Left renal pelvis (tissue), 4 donors: ENCODE measurements around the gene TEX29. TPM values are rescaled to one million over a fixed set of nuclear protein-coding genes. Genes with fewer than 3 reads are reported as not detected.

Experiments used
- DNase-seq, 4 donors: peaks; one replicate each; pipeline ENCODE4 v3.0.0-alpha.2; 2013; ENCODE audit warnings: low read depth in 4 of 4, low spot score in 3 of 4
- polyA plus RNA-seq, 4 donors: library from polyadenylated mRNA; unstranded; fragments of 120-200 nt; gene quantifications; one replicate each; pipeline ENCODE4 v1.2.1, GENCODE V29; 2013; ENCODE audit not compliant: insufficient read length in 4 of 4

TEX29 gene
- polyA plus RNA-seq, 4 donors: 0.36 to 0.49 (median 0.48) TPM; not detected in 1

- no peak for DNase-seq
Observed at GRCh38 chr13:111318386-111318785, 2.1 kb upstream of the TEX29 start.

GRCh38 chr13:111319521-111319920 is 921 bp upstream of the TEX29 start:
- no peak for DNase-seq

- no peak for DNase-seq
Observed at GRCh38 chr13:111322001-111322915, 1.8 kb downstream of the TEX29 start.

- no peak for DNase-seq
Observed at GRCh38 chr13:111322916-111323331, 2.5 kb downstream of the TEX29 start.

- no peak for DNase-seq
Observed at GRCh38 chr13:111323549-111323948, 3.1 kb downstream of the TEX29 start.

GRCh38 chr13:111323950-111324651 is 3.7 kb downstream of the TEX29 start:
- no peak for DNase-seq

- no peak for DNase-seq
Observed at GRCh38 chr13:111324736-111325135, 4.3 kb downstream of the TEX29 start.

- DNase-seq: no peak
Observed at GRCh38 chr13:111325146-111325890, 4.9 kb downstream of the TEX29 start.

GRCh38 chr13:111325941-111326620 is 5.6 kb downstream of the TEX29 start:
- no peak for DNase-seq

- DNase-seq: no peak
Observed at GRCh38 chr13:111326621-111326965, 6.2 kb downstream of the TEX29 start.

GRCh38 chr13:111326981-111327642 is 6.7 kb downstream of the TEX29 start:
- DNase-seq: no peak

- no peak for DNase-seq
Observed at GRCh38 chr13:111327730-111328573, 7.5 kb downstream of the TEX29 start.

- no peak for DNase-seq
Observed at GRCh38 chr13:111328574-111329410, 8.3 kb downstream of the TEX29 start.

GRCh38 chr13:111329641-111330040 is 9.2 kb downstream of the TEX29 start:
- no peak for DNase-seq

- no peak for DNase-seq
Observed at GRCh38 chr13:111330066-111330610, 9.7 kb downstream of the TEX29 start.

- no peak for DNase-seq
Observed at GRCh38 chr13:111335298-111335697, 14.9 kb downstream of the TEX29 start.

GRCh38 chr13:111336666-111337065 is 16.2 kb downstream of the TEX29 start:
- DNase-seq: no peak

- no peak for DNase-seq
Observed at GRCh38 chr13:111337206-111337605, 16.8 kb downstream of the TEX29 start.
